K562 treated with DMSO at 1 percent for 24 hours (cell line): ENCODE data around the gene DCLRE1A. TPM values are rescaled to one million over a fixed set of nuclear protein-coding genes. Genes with fewer than 3 reads are reported as not detected.

ENCODE experiments used
- total RNA-seq: library from RNA; unstranded; fragments of 300-600 nt; gene quantifications from 2 replicates; pipeline ENCODE4 v1.2.3, GENCODE V29; 2022; ENCODE audit warnings: low read depth; ENCODE audit not compliant: insufficient read depth

DCLRE1A gene
- 9.9 and 10.6 TPM in 2 replicates for total RNA-seq

DNA sequence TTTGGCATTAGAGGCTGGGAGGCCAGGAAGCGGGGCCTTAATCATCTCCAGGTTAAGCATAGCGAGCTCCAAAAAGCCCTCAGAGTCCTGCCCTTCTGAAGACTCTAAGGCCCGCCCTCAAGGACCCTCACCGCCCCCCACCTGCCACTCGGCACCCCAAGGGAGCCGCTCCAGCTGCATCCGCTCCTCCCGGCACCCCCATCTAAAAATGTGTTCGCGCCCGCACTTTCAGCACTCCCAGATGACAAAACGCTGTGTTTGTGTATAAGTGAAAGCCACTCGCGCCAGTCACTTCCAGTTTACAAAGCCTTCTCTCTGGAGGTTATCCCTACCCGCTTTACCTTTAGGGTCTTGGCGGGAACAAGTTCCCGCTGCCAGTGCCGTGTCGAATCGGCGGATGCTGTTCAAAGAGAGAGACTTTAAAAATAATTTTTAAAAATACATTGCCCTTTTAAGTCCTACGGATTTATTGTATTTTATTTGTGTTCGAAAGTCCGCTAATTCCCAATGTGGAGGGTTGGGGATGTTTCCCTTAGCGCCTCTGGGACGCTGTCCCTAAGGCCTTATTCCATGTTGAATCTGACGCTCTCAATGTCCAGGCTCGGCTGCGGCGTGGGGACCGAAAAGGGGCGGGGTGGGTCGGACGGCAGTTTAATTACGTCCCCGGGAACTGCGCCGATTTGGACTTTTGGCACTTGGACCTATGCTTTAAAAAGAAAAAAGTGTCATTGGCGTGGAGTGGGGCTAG, at the start of gene DCLRE1A, which contains the start of gene NHLRC2:
TSS of gene DCLRE1A (minus strand) at position 70 of the 748 bp plus-strand sequence. CDS start 900 bp downstream, outside the sequence.
TSS of gene NHLRC2 (plus strand) at position 649 of the 748 bp plus-strand sequence. CDS start 212 bp downstream, outside the sequence.

Other genes with a start within 250 kb of the DCLRE1A start
- gene NRAP, start 190.0 kb downstream of the DCLRE1A start, total RNA-seq, result not detected in 2 replicates
- gene CASP7, start 174.2 kb downstream of the DCLRE1A start, total RNA-seq, result 13.9 and 22.0 TPM in 2 replicates
- gene PLEKHS1, start 102.4 kb downstream of the DCLRE1A start, total RNA-seq, result not detected in 2 replicates
- 2.2 and 2.6 TPM in 2 replicates for gene NHLRC2, start 579 bp upstream of the DCLRE1A start, total RNA-seq
- 0.12 TPM in 1 of 2 replicates, not detected in the other for gene ADRB1, start 189.8 kb upstream of the DCLRE1A start, total RNA-seq